IgD-negative memory B cell (primary cell): Measurements from ENCODE around the gene NCSTN. TPM values are rescaled to one million over a fixed set of nuclear protein-coding genes. Genes with fewer than 3 reads are reported as not detected.
A peak's percentile ranks its signal among the peaks of the same experiment; 100 is the strongest.

Source experiments
- H3K27ac Mint-ChIP-seq, 3 donors: one replicate each; pipeline ENCODE4 v1.8.0; 2020 to 2022; ENCODE audit warnings: mild to moderate bottlenecking in 3 of 3, mixed read lengths in 3 of 3, moderate library complexity in 1 of 3
- H3K27me3 Mint-ChIP-seq: one replicate; pipeline ENCODE4 v1.8.0; 2021; ENCODE audit warnings: mixed read lengths
- H3K36me3 Mint-ChIP-seq: one replicate; pipeline ENCODE4 v1.8.0; 2020; ENCODE audit warnings: mild to moderate bottlenecking, mixed read lengths
- H3K4me1 Mint-ChIP-seq, 3 donors: one replicate each; pipeline ENCODE4 v1.8.0; 2020 to 2022; ENCODE audit warnings: mixed read lengths in 3 of 3, mild to moderate bottlenecking in 1 of 3
- H3K4me3 Mint-ChIP-seq, 4 donors: one replicate each; pipeline ENCODE4 v1.8.0; 2020 to 2022; ENCODE audit warnings: mild to moderate bottlenecking in 4 of 4, mixed read lengths in 4 of 4, moderate library complexity in 3 of 4
- H3K9me3 Mint-ChIP-seq, 3 donors: one replicate each; pipeline ENCODE4 v1.8.0; 2020 to 2021; ENCODE audit warnings: mixed read lengths in 3 of 3, mild to moderate bottlenecking in 1 of 3
- polyA plus RNA-seq: library from polyadenylated mRNA; unstranded; fragments of 300-500 nt; fragmentation: Illumina TruSeq; gene quantifications from one replicate; pipeline ENCODE4 v1.2.3, GENCODE V29; 2021

Gene NCSTN
- polyA plus RNA-seq, 1 donor from 2014 or later, result 66.0 TPM

DNA sequence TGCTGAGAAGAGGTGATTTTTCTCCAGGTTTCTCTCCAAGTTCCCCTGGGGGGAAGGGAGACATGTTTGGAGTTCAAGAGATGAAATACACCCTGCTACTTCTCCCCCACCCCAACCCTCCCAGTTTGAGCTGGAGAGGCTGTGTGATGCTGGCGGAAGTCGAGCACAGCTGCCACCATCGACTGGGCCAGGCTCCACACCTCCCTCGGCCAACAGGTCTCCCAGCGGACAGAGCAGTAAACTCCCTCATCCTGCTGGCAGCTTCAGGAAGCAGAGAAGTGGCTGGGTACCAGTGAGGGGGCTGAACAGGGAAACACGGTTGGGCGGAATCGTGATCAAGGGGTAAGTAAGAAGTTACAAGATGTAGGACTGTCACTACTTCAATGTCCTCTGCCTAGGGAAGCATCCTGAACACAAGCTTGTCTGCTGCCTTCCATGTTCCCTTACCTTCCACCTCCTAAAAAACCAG is 17.1 kb downstream of the NCSTN start:
- no peaks in the 10 kb centered on the region for H3K9me3 Mint-ChIP-seq
- no peaks in the 10 kb centered on the region for H3K27me3 Mint-ChIP-seq
- no peak overlapping the region for H3K4me3 Mint-ChIP-seq
- H3K36me3 Mint-ChIP-seq, result peaks cover 3% of the 10 kb centered on the region
- no peak overlapping the region for H3K27ac Mint-ChIP-seq
- peaks cover 0 to 2% (median 0%) of the 10 kb centered on the region in 3 donors for H3K4me1 Mint-ChIP-seq

DNA sequence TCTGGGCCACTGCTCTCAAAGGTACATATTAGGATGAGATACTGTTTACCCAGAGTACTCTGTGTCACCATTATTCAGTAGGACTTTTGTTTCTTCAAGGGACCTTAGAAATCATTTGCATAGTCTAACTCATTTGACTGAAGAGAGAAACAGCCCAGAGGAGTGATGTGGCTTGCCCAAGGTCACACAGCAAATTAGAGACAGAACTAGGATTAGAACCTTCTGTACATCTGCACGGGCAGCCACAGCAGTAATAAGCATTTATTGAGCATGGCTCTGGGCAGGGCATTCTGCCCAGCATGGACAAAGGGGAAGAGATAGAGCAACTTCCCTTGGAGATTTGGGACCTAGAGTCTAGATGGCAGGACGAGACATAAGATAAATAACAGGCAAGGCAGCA is 18.0 kb downstream of the NCSTN start:
- no peaks in the 10 kb centered on the region for H3K9me3 Mint-ChIP-seq
- H3K27me3 Mint-ChIP-seq, result no peaks in the 10 kb centered on the region
- H3K36me3 Mint-ChIP-seq, result peaks cover 5% of the 10 kb centered on the region
- H3K4me1 Mint-ChIP-seq, result peaks cover 0 to 2% (median 0%) of the 10 kb centered on the region in 3 donors
- H3K4me3 Mint-ChIP-seq, result no peak overlapping the region
- no peak overlapping the region for H3K27ac Mint-ChIP-seq

DNA sequence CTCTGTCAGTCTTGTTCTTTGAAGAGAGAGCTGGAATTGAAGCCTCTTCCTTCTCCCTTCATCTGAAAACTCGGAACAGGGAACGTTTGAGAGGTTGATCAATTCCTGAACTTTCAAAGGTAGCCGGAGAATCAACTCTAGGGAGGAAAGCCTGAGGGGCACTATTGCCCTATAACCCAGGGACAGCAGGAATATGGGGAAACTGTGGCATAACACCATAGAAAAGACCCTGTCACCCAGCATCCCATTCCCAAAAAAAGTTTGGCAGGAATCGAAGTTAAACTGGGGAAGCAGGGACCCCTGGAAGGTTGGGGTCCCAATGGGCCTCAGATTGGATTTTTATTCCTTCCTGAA is 18.6 kb downstream of the NCSTN start:
- peaks cover 4% of the 10 kb centered on the region for H3K36me3 Mint-ChIP-seq
- no peak overlapping the region for H3K4me3 Mint-ChIP-seq
- H3K9me3 Mint-ChIP-seq, result no peaks in the 10 kb centered on the region
- no peaks in the 10 kb centered on the region for H3K27me3 Mint-ChIP-seq
- H3K4me1 Mint-ChIP-seq, result peaks cover 0 to 2% (median 0%) of the 10 kb centered on the region in 3 donors
- H3K27ac Mint-ChIP-seq, result no peak overlapping the region

DNA sequence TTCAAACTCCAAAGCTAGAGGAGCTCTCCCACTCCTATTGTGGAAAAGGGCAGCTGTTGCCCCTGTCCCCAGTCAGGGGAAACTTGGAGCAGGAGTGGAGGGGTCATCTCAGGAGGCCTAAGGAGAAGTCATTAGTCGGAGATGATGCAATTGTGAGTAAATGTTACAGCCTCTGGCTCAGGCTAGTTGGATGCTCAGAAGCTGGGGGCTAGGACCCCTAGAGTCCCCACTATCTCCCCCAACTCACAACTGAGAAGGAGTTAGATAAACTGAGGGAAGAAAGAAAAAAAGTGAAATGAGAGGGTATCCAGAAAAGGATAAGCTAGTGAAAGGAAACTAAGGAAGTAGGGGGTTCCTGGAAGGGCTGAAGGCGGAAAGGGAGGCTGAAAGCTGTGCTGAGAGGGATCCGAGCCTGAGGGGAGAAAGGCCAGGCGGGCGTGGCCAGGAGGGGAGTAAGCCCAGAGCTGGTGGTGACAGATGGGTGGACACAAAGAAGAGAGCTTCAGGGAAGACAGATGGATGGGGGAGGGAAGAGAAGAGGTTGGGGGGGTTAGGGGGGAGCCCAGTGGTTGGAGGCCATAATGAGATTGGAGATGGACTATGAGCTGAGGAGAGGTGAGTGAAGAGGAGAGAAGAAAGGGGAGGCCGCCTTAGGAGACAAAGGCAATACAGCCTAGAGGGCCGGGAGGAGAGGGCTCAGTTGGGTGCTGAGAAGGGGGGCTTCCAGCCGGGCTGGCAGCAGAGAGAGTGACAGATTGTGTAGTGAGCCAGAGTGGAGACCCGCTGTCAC is 19.2 kb downstream of the NCSTN start:
- Mint-ChIP-seq H3K27me3 (no peaks in the 10 kb centered on the region), H3K4me3 (no peak overlapping the region), H3K4me1 (peaks cover 0 to 2% (median 0%) of the 10 kb centered on the region in 3 donors), H3K36me3 (peaks cover 4% of the 10 kb centered on the region), H3K9me3 (no peaks in the 10 kb centered on the region), H3K27ac (peak overlapping the region in 1 of 3 donors; percentile 79)

DNA sequence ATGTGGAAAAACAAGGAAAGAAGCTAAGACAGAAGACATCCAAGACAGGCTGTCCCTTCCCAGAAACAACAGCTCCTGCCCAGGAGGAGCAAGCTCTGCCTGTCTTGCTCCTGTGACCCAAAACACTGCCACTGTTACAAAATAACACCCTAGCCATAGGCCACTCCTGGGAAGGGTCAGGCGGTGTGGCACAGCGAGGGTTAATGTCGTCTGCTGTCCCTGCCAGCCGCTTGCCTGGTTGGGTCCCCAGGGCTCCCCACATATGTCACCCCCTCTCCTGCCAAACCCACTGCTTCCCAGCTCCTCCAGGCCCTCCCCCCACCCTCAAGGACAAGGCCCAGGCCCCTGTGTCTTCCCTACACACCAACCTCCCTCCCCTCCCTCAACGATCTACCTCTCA is 19.8 kb downstream of the NCSTN start:
- H3K27me3 Mint-ChIP-seq, result no peaks in the 10 kb centered on the region
- H3K4me1 Mint-ChIP-seq, result peaks cover 0 to 2% (median 0%) of the 10 kb centered on the region in 3 donors
- peak overlapping the region in 2 of 3 donors; percentile 25 to 93 for H3K27ac Mint-ChIP-seq
- H3K9me3 Mint-ChIP-seq, result no peaks in the 10 kb centered on the region
- no peak overlapping the region for H3K4me3 Mint-ChIP-seq
- peaks cover 4% of the 10 kb centered on the region for H3K36me3 Mint-ChIP-seq

DNA sequence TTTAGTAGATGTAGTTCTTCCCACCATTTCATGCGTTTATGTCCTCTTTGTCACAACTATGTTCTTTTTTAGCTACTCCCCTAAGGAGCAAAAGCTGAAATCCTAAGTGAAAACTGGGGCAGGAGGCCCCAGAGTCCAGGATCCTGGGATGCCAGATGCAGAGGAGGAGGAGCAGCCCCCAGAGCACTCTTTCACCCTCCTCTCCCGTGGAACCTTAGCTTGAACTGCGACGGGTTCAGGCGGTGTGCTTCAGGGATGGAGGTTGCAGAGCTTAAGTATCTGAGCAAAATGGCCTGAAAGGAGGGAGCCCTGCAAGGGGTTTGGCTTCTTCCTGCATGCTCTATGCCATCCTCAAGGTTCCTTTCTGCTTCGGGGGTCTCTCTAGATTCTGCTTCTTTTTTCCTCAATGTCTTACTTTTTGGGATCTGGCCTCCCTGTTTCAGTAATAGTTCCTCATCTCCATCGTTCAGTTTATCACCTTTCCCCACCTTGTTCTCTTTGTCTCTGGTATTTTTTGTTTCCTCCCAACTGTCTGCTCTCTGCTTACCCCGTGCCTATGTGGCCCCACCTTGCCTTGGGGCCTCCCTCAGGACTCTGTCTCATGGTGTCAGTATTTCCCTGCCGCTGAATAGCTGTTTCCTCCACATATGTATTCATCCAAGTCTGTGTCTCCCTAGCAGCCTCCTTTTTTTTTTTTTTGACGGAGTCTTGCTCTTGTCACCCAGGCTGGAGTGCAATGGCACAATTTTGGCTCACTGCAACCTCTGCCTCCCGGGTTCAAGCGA is 21.0 kb downstream of the NCSTN start:
- Mint-ChIP-seq H3K27me3 (no peaks in the 10 kb centered on the region), H3K27ac (peak overlapping the region in 1 of 3 donors; percentile 93), H3K36me3 (peaks cover 4% of the 10 kb centered on the region), H3K4me3 (no peak overlapping the region), H3K9me3 (no peaks in the 10 kb centered on the region), H3K4me1 (peaks cover 0 to 2% (median 0%) of the 10 kb centered on the region in 3 donors)

DNA sequence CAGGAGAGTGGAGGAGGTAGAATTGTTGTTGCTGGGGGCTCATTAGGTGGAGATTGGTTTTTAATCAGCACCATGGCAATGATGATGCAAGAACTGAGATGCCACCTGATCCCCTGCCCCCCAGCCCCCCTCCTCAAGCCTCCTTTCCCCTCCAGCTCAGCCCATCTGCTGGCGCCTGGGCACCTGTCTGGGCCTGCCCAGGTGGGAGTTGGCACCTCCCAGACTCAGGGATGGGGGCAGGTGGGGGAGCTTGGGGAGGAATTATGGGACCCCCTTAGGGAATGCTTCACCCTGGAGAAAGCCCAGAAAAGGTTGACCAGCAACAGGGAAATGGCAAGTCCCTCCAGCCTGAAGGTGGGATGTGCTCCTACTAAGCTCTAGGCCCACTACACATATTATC is 22.1 kb downstream of the NCSTN start:
- Mint-ChIP-seq H3K36me3 (peaks cover 4% of the 10 kb centered on the region), H3K9me3 (no peaks in the 10 kb centered on the region), H3K4me1 (peaks cover 0 to 2% (median 0%) of the 10 kb centered on the region in 3 donors), H3K27ac (no peak overlapping the region), H3K27me3 (no peaks in the 10 kb centered on the region), H3K4me3 (no peak overlapping the region)

DNA sequence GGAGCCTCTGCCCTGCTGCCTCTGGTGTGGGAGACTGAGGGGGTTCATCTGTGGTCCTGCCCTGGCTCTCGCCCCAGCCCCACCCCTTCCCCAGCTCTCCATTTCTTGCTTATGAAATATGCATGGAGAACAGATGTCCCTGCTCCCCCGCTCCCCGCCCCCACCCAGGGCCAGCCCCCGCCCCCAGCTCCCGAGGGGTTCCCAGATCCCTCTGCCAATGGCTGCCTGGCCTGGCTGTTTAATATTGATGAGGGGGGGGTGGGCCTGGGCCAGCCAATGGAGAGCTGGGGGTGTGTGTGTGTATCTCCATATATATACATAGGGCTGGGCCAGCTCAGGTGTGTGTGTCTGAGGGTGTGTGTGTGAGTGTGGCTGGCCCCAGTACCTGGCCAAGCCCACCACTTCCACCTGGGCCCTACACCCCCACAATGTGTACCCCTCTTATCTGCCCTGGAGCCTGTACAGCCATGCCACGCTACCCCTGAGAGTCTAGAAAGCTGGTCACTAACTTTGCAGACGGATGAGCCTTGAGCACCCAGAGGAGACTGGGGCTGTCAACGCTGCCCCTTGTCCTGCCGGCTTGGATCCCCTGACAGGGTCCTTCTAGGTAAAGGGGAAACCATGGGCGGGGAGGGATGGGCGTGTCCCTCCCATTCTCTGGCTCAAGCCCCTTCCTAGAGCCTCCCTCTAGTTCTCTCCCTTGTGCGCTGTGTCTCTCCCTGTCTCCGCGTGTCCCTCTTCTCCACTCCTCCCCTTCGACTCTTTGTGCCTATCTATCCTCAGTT is 23.7 kb downstream of the NCSTN start, which contains the start of gene NHLH1:
Gene NHLH1, plus strand, starts transcription at position 341 of the 785 bp plus-strand sequence. CDS start 3,661 bp downstream, outside the sequence.
- Mint-ChIP-seq H3K4me3 (no peak within 1 kb of the TSS), H3K4me1 (peaks cover 0 to 2% (median 0%) of the 10 kb centered on the region in 3 donors), H3K27me3 (no peaks in the 10 kb centered on the region), H3K27ac (peak within 1 kb of the TSS in 1 of 3 donors; percentile 78), H3K36me3 (peaks cover 2% of the 10 kb centered on the region), H3K9me3 (no peaks in the 10 kb centered on the region)

DNA sequence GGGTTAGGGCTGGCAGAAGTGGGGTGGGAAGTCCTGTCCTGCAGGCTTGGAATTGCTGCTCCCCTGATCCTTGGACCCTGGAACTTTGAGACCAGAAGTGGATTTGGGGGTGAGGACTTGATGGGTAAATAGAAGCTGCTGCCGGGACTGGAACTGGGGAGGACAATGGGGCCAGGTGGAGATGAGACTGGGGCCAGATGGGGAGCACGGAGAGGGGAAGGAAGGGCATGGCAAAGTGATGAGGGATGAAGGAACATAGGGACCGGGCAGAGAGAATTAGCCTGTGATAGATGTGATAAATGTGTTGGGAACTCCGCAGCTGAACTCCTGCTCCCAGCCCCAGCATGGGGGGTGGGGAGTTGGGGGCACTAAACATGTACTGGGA is 24.3 kb downstream of the NCSTN start:
- Mint-ChIP-seq H3K27ac (peak overlapping the region in 1 of 3 donors; percentile 78), H3K27me3 (no peaks in the 10 kb centered on the region), H3K9me3 (no peaks in the 10 kb centered on the region)

DNA sequence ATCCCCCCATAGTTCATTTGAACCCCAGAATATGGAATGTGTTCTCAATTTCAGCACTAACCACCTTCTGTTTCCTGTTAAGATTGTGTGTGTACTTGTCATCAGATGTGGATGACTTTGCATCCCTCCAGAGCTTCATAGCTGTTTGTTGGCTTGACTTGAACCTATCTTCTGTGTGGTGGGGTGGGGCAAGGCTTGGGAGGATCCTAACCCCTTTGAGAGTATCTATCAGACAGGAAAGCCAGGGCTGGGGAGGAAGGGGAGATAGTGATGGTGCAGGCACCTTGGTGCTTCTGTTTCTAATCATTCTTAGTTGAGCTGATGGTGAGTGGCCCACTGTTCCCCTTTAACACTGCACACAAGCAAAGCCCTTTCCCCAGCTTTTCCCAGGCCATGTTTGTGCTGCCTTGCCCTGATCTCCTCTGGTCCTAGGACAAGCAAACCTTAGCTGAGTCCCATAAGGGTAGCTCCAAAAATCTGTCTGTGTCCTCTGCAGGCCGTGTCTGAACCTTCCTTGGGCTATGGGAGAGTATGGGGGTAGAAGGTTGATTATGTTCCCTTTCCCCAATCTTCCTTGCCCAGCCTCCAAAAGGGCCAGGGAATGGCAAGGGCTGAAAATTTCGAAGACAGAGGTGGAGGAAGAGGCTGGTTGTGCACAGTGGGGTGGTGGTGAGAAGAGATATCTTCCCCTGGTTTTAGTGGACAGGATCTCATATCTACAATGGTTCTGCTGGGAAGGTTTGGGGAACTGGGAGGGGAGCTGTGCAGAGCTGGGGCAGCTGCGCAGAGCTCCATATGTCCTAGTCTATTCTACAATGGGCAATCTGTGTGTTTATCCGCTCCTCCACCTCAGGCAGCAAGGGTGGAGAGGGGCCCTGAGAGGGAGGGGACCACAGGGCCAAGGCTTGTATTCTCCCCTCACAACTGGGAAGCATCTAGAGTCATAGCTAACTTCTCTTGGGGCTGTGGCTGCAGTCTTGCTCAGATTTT is 25.0 kb downstream of the NCSTN start:
- no peak overlapping the region for H3K4me3 Mint-ChIP-seq
- no peaks in the 10 kb centered on the region for H3K9me3 Mint-ChIP-seq
- H3K36me3 Mint-ChIP-seq, result peaks cover 2% of the 10 kb centered on the region
- peaks cover 0 to 2% (median 0%) of the 10 kb centered on the region in 3 donors for H3K4me1 Mint-ChIP-seq
- H3K27ac Mint-ChIP-seq, result peak overlapping the region in 1 of 3 donors; percentile 78
- no peaks in the 10 kb centered on the region for H3K27me3 Mint-ChIP-seq

More for the DNA sequence above, 24.3 kb downstream of the NCSTN start:
- Mint-ChIP-seq H3K4me1 (peaks cover 0 to 2% (median 0%) of the 10 kb centered on the region in 3 donors), H3K4me3 (no peak overlapping the region), H3K36me3 (peaks cover 2% of the 10 kb centered on the region)

DNA sequence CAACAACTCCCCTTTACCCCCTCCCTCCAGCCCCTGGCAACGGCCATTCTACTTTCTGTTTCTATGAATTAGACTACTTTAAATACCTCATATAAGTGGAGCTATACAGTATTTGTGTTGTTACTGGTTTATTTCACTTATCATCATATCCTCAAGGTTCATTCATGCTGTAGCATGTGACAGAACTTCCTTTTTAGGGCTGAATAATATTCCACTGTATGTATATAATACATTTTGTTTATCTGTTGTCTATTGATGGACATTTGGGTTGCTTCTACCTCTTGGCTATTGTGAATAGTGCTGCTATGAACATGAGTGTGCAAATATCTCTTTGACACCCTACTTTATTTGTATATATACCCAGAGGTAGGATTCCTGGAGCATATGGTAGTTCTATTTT is 25.9 kb downstream of the NCSTN start:
- no peak overlapping the region for H3K27ac Mint-ChIP-seq
- H3K9me3 Mint-ChIP-seq, result no peaks in the 10 kb centered on the region
- H3K36me3 Mint-ChIP-seq, result peaks cover 2% of the 10 kb centered on the region
- no peak overlapping the region for H3K4me3 Mint-ChIP-seq
- peaks cover 0 to 4% (median 2%) of the 10 kb centered on the region in 3 donors for H3K4me1 Mint-ChIP-seq
- H3K27me3 Mint-ChIP-seq, result no peaks in the 10 kb centered on the region

DNA sequence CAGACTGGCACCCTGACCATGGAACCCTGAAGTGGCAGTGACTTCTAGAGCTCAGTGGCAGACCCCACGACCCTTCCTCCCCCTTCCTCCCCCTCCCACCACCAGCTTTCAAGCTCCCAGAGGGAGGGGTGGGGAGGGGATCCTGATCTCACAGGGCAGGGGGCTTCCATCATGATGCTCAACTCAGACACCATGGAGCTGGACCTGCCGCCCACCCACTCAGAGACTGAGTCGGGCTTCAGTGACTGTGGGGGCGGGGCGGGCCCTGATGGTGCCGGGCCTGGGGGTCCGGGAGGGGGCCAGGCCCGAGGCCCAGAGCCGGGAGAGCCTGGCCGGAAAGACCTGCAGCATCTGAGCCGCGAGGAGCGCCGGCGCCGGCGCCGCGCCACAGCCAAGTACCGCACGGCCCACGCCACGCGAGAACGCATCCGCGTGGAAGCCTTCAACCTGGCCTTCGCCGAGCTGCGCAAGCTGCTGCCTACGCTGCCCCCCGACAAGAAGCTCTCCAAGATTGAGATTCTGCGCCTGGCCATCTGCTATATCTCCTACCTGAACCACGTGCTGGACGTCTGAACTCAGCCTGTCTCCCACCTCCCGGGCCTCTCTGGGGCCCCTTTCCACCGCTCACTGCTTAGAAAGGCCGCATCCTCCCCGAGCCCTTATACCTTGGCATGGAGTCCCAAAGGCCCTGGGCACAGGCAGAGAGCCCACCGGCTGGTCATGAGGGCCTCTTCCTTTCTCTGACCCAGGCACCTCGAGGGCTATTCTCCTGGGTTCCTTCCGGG is 27.6 kb downstream of the NCSTN start:
- no peaks in the 10 kb centered on the region for H3K27me3 Mint-ChIP-seq
- no peak overlapping the region for H3K27ac Mint-ChIP-seq
- H3K4me1 Mint-ChIP-seq, result peaks cover 6 to 8% (median 7%) of the 10 kb centered on the region in 3 donors
- no peak overlapping the region for H3K4me3 Mint-ChIP-seq
- no peaks in the 10 kb centered on the region for H3K9me3 Mint-ChIP-seq
- peaks cover 2% of the 10 kb centered on the region for H3K36me3 Mint-ChIP-seq

DNA sequence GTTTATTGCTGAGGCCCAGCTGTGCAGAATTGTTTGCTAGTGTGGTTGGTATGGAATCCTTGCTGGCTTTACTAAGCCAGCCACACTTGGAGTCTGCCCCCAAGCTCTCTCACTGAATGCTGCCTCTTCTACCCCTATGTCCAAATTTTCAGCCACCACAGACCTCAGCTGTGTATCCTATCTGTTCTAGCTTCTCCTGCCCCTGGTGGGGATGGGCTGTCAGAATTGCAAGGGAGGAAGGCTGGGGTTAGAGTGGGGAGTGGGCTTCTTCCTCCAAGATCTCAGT is 28.1 kb downstream of the NCSTN start:
- H3K9me3 Mint-ChIP-seq, result no peaks in the 10 kb centered on the region
- no peaks in the 10 kb centered on the region for H3K27me3 Mint-ChIP-seq
- H3K4me1 Mint-ChIP-seq, result peaks cover 8 to 12% (median 12%) of the 10 kb centered on the region in 3 donors
- no peak overlapping the region for H3K27ac Mint-ChIP-seq
- H3K36me3 Mint-ChIP-seq, result no peaks in the 10 kb centered on the region
- no peak overlapping the region for H3K4me3 Mint-ChIP-seq
